ENCODE measurements around the gene LOXL4.

LOXL4 gene

DNA sequence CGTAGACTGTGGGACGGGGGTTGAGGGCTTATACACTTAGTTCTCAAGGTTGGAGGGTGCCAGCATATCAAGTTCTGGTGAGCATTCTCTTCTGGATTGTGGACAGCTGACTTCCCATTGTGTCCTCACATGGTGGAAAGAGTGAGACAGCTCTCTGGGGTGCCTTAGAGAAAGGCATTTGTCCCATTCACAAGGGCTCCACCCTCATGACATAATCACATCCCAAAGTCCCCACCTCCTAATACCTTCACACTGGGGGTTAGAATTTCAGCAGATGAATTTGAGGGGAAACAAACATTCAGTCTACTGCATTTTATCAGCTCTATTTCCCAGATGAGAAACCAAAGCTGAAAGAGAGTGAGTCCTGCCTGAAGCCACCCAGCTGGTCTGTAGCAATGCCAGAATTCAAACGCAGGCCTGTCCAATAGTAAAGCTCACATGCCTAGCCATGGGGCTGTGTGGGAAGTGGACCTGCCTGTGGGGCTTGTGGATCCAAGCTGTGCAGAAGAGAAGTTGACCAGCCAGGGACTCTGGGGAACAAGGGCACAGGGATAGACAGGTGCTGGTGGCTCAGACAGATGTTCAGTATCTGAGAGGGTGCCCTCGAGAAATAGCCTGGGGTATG, 34.9 kb upstream of the LOXL4 start:
- Mint-ChIP-seq H3K36me3 (ENCODE audit: low read depth) (no peaks in the 10 kb centered on the region), H3K9me3 (no peaks in the 10 kb centered on the region), H3K27ac (no peak overlapping the region), H3K27me3 (ENCODE audit: low read depth) (peaks cover 7% of the 10 kb centered on the region), H3K4me3 (no peak overlapping the region), H3K4me1 (ENCODE audit: low read depth) (no peaks in the 10 kb centered on the region)

- no peak overlapping the region for H3K4me3 Mint-ChIP-seq
- H3K4me1 Mint-ChIP-seq (ENCODE audit: low read depth) = no peaks in the 10 kb centered on the region
- no peaks in the 10 kb centered on the region for H3K36me3 Mint-ChIP-seq (ENCODE audit: low read depth)
- H3K27ac Mint-ChIP-seq = no peak overlapping the region
- H3K9me3 Mint-ChIP-seq = no peaks in the 10 kb centered on the region
- peaks cover 7% of the 10 kb centered on the region for H3K27me3 Mint-ChIP-seq (ENCODE audit: low read depth)
These were observed 33.8 kb upstream of the LOXL4 start for GRCh38 chr10:98301664-98302319.

GRCh38 chr10:98300526-98301229, 32.7 kb upstream of the LOXL4 start:
- no peaks in the 10 kb centered on the region for H3K9me3 Mint-ChIP-seq
- H3K27ac Mint-ChIP-seq = no peak overlapping the region
- no peaks in the 10 kb centered on the region for H3K36me3 Mint-ChIP-seq (ENCODE audit: low read depth)
- no peak overlapping the region for H3K4me3 Mint-ChIP-seq
- H3K4me1 Mint-ChIP-seq (ENCODE audit: low read depth) = no peaks in the 10 kb centered on the region
- H3K27me3 Mint-ChIP-seq (ENCODE audit: low read depth) = no peaks in the 10 kb centered on the region

DNA sequence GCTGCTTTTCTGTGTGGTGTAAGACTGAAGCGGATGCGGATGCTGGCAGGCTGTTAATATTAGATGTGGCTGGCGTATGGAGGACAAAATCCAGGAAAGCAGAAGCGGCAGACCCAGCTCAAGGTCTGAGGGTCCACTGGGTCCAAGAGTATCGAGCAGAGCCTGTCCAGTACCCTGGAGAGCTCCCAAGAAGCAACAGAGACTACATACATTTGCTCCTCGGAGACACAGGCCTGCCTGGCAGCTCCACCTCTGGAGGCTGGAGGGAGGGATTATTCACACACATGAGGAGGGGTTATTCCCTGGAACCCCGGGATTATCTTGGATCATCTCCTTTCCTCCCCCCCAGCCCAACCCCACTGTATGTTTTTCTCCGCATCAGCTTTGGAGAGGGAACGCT, 31.3 kb upstream of the LOXL4 start:
- H3K27me3 Mint-ChIP-seq (ENCODE audit: low read depth) = no peaks in the 10 kb centered on the region
- no peak overlapping the region for H3K27ac Mint-ChIP-seq
- H3K4me1 Mint-ChIP-seq (ENCODE audit: low read depth) = no peaks in the 10 kb centered on the region
- H3K36me3 Mint-ChIP-seq (ENCODE audit: low read depth) = no peaks in the 10 kb centered on the region
- H3K9me3 Mint-ChIP-seq = no peaks in the 10 kb centered on the region
- no peak overlapping the region for H3K4me3 Mint-ChIP-seq

- no peak overlapping the region for H3K4me3 Mint-ChIP-seq
- H3K4me1 Mint-ChIP-seq (ENCODE audit: low read depth) = no peaks in the 10 kb centered on the region
- H3K36me3 Mint-ChIP-seq (ENCODE audit: low read depth) = no peaks in the 10 kb centered on the region
- no peaks in the 10 kb centered on the region for H3K27me3 Mint-ChIP-seq (ENCODE audit: low read depth)
- H3K27ac Mint-ChIP-seq = no peak overlapping the region
- H3K9me3 Mint-ChIP-seq = no peaks in the 10 kb centered on the region
These were observed 28.5 kb upstream of the LOXL4 start for GRCh38 chr10:98296524-98296923.

DNA sequence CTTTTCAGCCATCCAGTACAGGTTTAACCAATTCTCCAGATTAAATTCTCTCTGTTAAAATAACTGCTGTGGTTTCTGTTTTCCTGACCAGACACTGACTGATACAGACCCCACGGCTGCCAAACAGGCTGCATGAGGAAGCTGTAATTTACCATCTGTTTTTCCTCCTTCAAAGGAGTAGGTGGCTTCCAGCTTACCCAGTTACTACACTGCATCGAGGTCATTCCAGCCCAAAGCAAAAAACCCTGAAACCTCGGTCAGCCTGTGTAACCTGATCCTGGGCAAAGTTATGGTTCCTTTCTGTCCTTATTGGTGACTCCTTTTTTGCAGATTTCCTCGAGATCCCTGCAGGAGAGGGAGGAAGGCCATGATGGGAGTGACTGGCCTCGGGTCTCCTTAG, 27.9 kb upstream of the LOXL4 start:
- H3K27ac Mint-ChIP-seq = no peak overlapping the region
- no peaks in the 10 kb centered on the region for H3K9me3 Mint-ChIP-seq
- no peak overlapping the region for H3K4me3 Mint-ChIP-seq
- no peaks in the 10 kb centered on the region for H3K27me3 Mint-ChIP-seq (ENCODE audit: low read depth)
- H3K4me1 Mint-ChIP-seq (ENCODE audit: low read depth) = no peaks in the 10 kb centered on the region
- H3K36me3 Mint-ChIP-seq (ENCODE audit: low read depth) = no peaks in the 10 kb centered on the region

- H3K36me3 Mint-ChIP-seq (ENCODE audit: low read depth) = no peaks in the 10 kb centered on the region
- no peaks in the 10 kb centered on the region for H3K9me3 Mint-ChIP-seq
- H3K4me1 Mint-ChIP-seq (ENCODE audit: low read depth) = no peaks in the 10 kb centered on the region
- H3K27me3 Mint-ChIP-seq (ENCODE audit: low read depth) = no peaks in the 10 kb centered on the region
- no peak overlapping the region for H3K4me3 Mint-ChIP-seq
- no peak overlapping the region for H3K27ac Mint-ChIP-seq
These were observed 27.4 kb upstream of the LOXL4 start for GRCh38 chr10:98295401-98295811.

- Mint-ChIP-seq H3K36me3 (ENCODE audit: low read depth) (no peaks in the 10 kb centered on the region), H3K4me3 (no peak overlapping the region), H3K9me3 (no peaks in the 10 kb centered on the region), H3K4me1 (ENCODE audit: low read depth) (no peaks in the 10 kb centered on the region), H3K27me3 (ENCODE audit: low read depth) (no peaks in the 10 kb centered on the region), H3K27ac (no peak overlapping the region)
These were observed 26.3 kb upstream of the LOXL4 start for GRCh38 chr10:98294270-98294627.

GRCh38 chr10:98293550-98294269, 25.7 kb upstream of the LOXL4 start:
- no peaks in the 10 kb centered on the region for H3K36me3 Mint-ChIP-seq (ENCODE audit: low read depth)
- no peaks in the 10 kb centered on the region for H3K27me3 Mint-ChIP-seq (ENCODE audit: low read depth)
- H3K4me1 Mint-ChIP-seq (ENCODE audit: low read depth) = no peaks in the 10 kb centered on the region
- no peak overlapping the region for H3K4me3 Mint-ChIP-seq
- H3K9me3 Mint-ChIP-seq = no peaks in the 10 kb centered on the region
- no peak overlapping the region for H3K27ac Mint-ChIP-seq

GRCh38 chr10:98292971-98293370, 25.0 kb upstream of the LOXL4 start:
- H3K36me3 Mint-ChIP-seq (ENCODE audit: low read depth) = no peaks in the 10 kb centered on the region
- no peaks in the 10 kb centered on the region for H3K9me3 Mint-ChIP-seq
- no peak overlapping the region for H3K27ac Mint-ChIP-seq
- no peaks in the 10 kb centered on the region for H3K4me1 Mint-ChIP-seq (ENCODE audit: low read depth)
- H3K4me3 Mint-ChIP-seq = no peak overlapping the region
- H3K27me3 Mint-ChIP-seq (ENCODE audit: low read depth) = no peaks in the 10 kb centered on the region

DNA sequence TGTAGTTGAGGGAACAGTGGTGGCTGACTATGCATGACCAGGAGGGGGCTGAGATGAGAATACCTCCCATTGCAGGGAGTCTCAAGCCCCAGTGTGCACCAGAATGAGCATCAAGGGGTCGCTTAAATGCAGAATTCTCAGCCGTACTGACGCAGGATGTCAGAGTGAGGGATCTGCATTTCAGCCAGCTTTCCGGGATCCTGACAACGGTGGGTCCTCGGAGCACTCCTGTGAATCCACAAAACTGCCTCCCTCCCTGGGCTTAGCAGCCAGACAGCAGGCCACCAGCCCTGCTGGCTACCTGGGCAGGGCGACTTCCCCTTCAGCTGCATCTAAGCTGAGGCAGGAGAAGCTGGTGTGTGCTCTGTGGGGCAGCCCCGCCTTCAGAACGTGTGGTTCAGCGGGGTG, 21.8 kb upstream of the LOXL4 start:
- no peaks in the 10 kb centered on the region for H3K36me3 Mint-ChIP-seq (ENCODE audit: low read depth)
- H3K27me3 Mint-ChIP-seq (ENCODE audit: low read depth) = no peaks in the 10 kb centered on the region
- no peak overlapping the region for H3K4me3 Mint-ChIP-seq
- H3K27ac Mint-ChIP-seq = no peak overlapping the region
- H3K9me3 Mint-ChIP-seq = no peaks in the 10 kb centered on the region
- H3K4me1 Mint-ChIP-seq (ENCODE audit: low read depth) = no peaks in the 10 kb centered on the region

DNA sequence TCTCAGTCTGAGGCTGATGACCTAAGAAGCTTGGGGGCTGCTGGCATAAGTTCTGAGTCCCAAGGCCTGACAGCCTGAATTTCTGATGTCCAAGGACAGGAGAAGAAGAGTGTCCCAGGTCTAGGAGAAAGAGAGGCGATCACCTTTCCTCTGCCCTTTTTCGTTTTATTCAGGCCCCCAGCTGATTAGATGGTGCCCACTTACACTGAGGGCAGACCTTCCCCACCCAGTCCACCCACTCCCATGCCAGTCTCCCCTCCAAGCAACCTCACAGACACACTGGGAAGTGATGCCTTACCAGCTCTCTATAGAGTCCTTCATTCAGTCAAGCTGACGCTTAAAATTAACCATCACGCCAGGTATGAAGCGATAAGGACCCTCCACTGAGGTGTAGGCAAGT, 19.3 kb upstream of the LOXL4 start:
- Mint-ChIP-seq H3K36me3 (ENCODE audit: low read depth) (no peaks in the 10 kb centered on the region), H3K4me3 (no peak overlapping the region), H3K9me3 (no peaks in the 10 kb centered on the region), H3K4me1 (ENCODE audit: low read depth) (no peaks in the 10 kb centered on the region), H3K27ac (no peak overlapping the region), H3K27me3 (ENCODE audit: low read depth) (peaks cover 3% of the 10 kb centered on the region)

DNA sequence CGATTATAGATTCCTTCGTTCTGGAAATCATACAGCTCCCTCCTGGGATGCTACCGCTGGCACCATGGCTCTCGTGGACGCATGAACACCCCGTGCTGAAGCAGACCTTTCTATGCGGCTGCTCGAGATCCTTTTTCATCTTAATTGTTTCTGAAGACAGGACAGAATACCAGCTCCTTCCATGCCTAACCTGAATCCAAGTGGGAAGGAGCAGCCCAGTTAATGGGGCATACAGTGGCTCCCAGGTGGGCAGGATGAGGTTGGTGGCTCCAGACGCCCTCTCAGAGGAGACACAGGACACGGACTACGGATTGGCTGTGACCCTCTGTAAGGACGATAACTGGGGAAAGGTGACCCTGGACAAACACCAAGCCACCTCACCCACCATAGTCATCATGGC, 18.4 kb upstream of the LOXL4 start:
- Mint-ChIP-seq H3K27ac (no peak overlapping the region), H3K27me3 (ENCODE audit: low read depth) (peaks cover 6% of the 10 kb centered on the region), H3K9me3 (no peaks in the 10 kb centered on the region), H3K36me3 (ENCODE audit: low read depth) (no peaks in the 10 kb centered on the region), H3K4me1 (ENCODE audit: low read depth) (no peaks in the 10 kb centered on the region), H3K4me3 (no peak overlapping the region)

DNA sequence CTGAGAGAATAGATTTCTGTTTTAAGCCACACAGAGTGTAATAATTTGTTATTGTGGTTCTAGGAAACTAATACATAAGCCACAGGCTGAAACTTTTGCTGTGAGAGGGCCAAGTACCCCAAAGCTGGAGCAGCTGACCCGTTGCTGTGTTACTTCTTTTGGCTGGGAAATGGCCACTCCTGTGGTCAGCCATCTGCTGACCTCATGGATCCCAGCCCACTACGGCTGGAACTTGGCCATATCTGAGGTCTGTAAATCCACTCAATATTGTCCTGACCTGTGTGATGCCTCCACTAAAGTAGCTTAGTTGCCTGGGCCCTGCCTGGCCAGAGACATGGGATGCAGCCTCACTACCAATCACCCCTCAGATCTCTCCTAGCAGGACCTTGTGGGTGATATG, 17.4 kb upstream of the LOXL4 start:
- Mint-ChIP-seq H3K4me1 (ENCODE audit: low read depth) (no peaks in the 10 kb centered on the region), H3K27me3 (ENCODE audit: low read depth) (peaks cover 12% of the 10 kb centered on the region), H3K36me3 (ENCODE audit: low read depth) (no peaks in the 10 kb centered on the region), H3K4me3 (no peak overlapping the region), H3K27ac (no peak overlapping the region), H3K9me3 (no peaks in the 10 kb centered on the region)

- H3K4me1 Mint-ChIP-seq (ENCODE audit: low read depth) = no peaks in the 10 kb centered on the region
- H3K27ac Mint-ChIP-seq = no peak overlapping the region
- no peak overlapping the region for H3K4me3 Mint-ChIP-seq
- H3K36me3 Mint-ChIP-seq (ENCODE audit: low read depth) = no peaks in the 10 kb centered on the region
- H3K27me3 Mint-ChIP-seq (ENCODE audit: low read depth) = peaks cover 22% of the 10 kb centered on the region
- no peaks in the 10 kb centered on the region for H3K9me3 Mint-ChIP-seq
These were observed 8.3 kb upstream of the LOXL4 start for GRCh38 chr10:98276311-98276710.
